Liver (tissue), 9 donors: ENCODE data around the gene MC2R. TPM values are rescaled to one million over a fixed set of nuclear protein-coding genes. Genes with fewer than 3 reads are reported as not detected.

Experiments
- DNase-seq: peaks from one replicate; pipeline ENCODE4 v3.0.0-alpha.2; 2017; ENCODE audit warnings: low spot score
- H3K27ac ChIP-seq, 2 donors: one replicate each; pipeline ENCODE4 v1.7.0; 2013; ENCODE audit warnings: inconsistent platforms in 2 of 2, low read length in 2 of 2, control low read depth in 1 of 2, low read depth in 1 of 2, mild to moderate bottlenecking in 1 of 2
- H3K27me3 ChIP-seq, 4 donors: one replicate each; pipeline versions ENCODE4 v1.6.1 to v1.7.0; 2013; ENCODE audit warnings: low read length in 3 of 4, inconsistent platforms in 1 of 4, mild to moderate bottlenecking in 1 of 4, moderate library complexity in 1 of 4; ENCODE audit not compliant: control insufficient read depth in 4 of 4, insufficient read depth in 4 of 4
- H3K36me3 ChIP-seq, 4 donors: one replicate each; pipeline versions ENCODE4 v1.6.1 to v1.7.0; 2013; ENCODE audit warnings: low read length in 3 of 4, mild to moderate bottlenecking in 3 of 4, low read depth in 1 of 4, moderate library complexity in 1 of 4; ENCODE audit not compliant: control insufficient read depth in 4 of 4, insufficient read depth in 3 of 4
- H3K4me1 ChIP-seq, 4 donors: one replicate each; pipeline versions ENCODE4 v1.6.1 to v1.7.0; 2013; ENCODE audit warnings: low read length in 3 of 4, mild to moderate bottlenecking in 3 of 4, moderate library complexity in 1 of 4; ENCODE audit not compliant: control insufficient read depth in 4 of 4, insufficient read depth in 4 of 4
- H3K4me3 ChIP-seq, 3 donors: one replicate each; pipeline versions ENCODE4 v1.6.1 to v1.7.0; 2013; ENCODE audit warnings: low read length in 3 of 3, control low read depth in 1 of 3, low read depth in 1 of 3, mild to moderate bottlenecking in 1 of 3
- H3K9ac ChIP-seq, 2 donors: one replicate each; pipeline ENCODE4 v1.7.0; 2013; ENCODE audit warnings: low read length in 2 of 2, mild to moderate bottlenecking in 2 of 2, moderate library complexity in 2 of 2, control low read depth in 1 of 2, low read depth in 1 of 2
- H3K9me3 ChIP-seq, 4 donors: one replicate each; pipeline versions ENCODE4 v1.6.1 to v1.7.0; 2013; ENCODE audit warnings: low read length in 3 of 4; ENCODE audit not compliant: control insufficient read depth in 4 of 4
- EGR1 ChIP-seq, 2 donors: IDR thresholded peaks; 2 replicates each; pipeline ENCODE4 v1.6.1; 2016 to 2018; ENCODE audit warnings: antibody characterized with exemption in 2 of 2, low read depth in 2 of 2
- FOXA2 ChIP-seq: IDR thresholded peaks from 2 replicates; pipeline ENCODE4 v1.6.1; 2016; ENCODE audit warnings: antibody characterized with exemption
- HNF4A ChIP-seq, 2 donors: conservative IDR thresholded peaks; 2 replicates each; pipeline ENCODE4 v1.6.1; 2016; ENCODE audit warnings: antibody characterized with exemption in 2 of 2, mild to moderate bottlenecking in 2 of 2
- HNF4G ChIP-seq: IDR thresholded peaks from 2 replicates; pipeline ENCODE4 v1.6.1; 2016; ENCODE audit warnings: antibody characterized with exemption
- JUND ChIP-seq, 2 donors: IDR thresholded peaks; 2 replicates each; pipeline ENCODE4 v1.6.1; 2016; ENCODE audit warnings: antibody characterized with exemption in 2 of 2
- MAX ChIP-seq: IDR thresholded peaks from 2 replicates; pipeline ENCODE4 v1.6.1; 2016; ENCODE audit warnings: antibody characterized with exemption
- NR2F2 ChIP-seq: IDR thresholded peaks from 2 replicates; pipeline ENCODE4 v1.6.1; 2016; ENCODE audit warnings: antibody characterized with exemption
- RAD21 ChIP-seq, 2 donors: IDR thresholded peaks; 2 replicates each; pipeline ENCODE4 v1.6.1; 2016; ENCODE audit warnings: antibody characterized with exemption in 2 of 2, mild to moderate bottlenecking in 2 of 2
- REST ChIP-seq: IDR thresholded peaks from 2 replicates; pipeline ENCODE4 v1.6.1; 2016; ENCODE audit warnings: antibody characterized with exemption, mild to moderate bottlenecking
- RXRA ChIP-seq, 2 donors: IDR thresholded peaks; 2 replicates each; pipeline ENCODE4 v1.6.1; 2017 to 2018; ENCODE audit warnings: antibody characterized with exemption in 2 of 2, mild to moderate bottlenecking in 1 of 2
- TAF1 ChIP-seq: conservative IDR thresholded peaks from 2 replicates; pipeline ENCODE4 v1.6.1; 2016; ENCODE audit warnings: antibody characterized with exemption, mild to moderate bottlenecking
- YY1 ChIP-seq: IDR thresholded peaks from 2 replicates; pipeline ENCODE4 v1.6.1; 2016; ENCODE audit warnings: antibody characterized with exemption, mild to moderate bottlenecking
- ZBTB33 ChIP-seq: IDR thresholded peaks from 2 replicates; pipeline ENCODE4 v1.6.1; 2016; ENCODE audit warnings: antibody characterized with exemption
- WGBS: extraction: QIAGEN DNeasy Blood & Tissue Kit; methylation state at CpG from one replicate; pipeline ENCODE4 v1.1.7; 2013; 5-methylcytosine and 5-hydroxymethylcytosine counted together
- polyA plus RNA-seq, 2 donors: library from polyadenylated mRNA; stranded (reverse) in 1 of 2; unstranded in 1 of 2; fragments of 200-250 nt in 1 of 2; fragments of >200 nt in 1 of 2; fragmentation: Nextera tagmentation in 1 of 2; extraction: Ambion mirVana in 1 of 2; gene quantifications; one replicate each; pipeline versions ENCODE4 v1.2.1 to v1.2.3, GENCODE V29; 2013 to 2015
- total RNA-seq, 2 donors: library from RNA; depleted of rRNA; stranded (reverse); fragments of >200 nt; gene quantifications; one replicate each; pipeline ENCODE4 v1.2.3, GENCODE V29; 2014
- TF ChIP-seq, protein P1 (sequence below): fragments of 150-350 bp; IDR thresholded peaks from 2 replicates; pipeline ENCODE4 v1.5.1; 2017; ENCODE audit warnings: improper control_type of control experiment, low read depth, low read length; ENCODE audit not compliant: missing input control
- donor health status: healthy.
- donor health status: healthy.
- donor health status: healthy.
- donor health status: healthy.
- donor health status: healthy.

Gene MC2R
- total and polyA plus RNA-seq, 4 donors = not detected

GRCh38 chr18:13895505-13896033, 19.8 kb downstream of the MC2R start:
- DNase-seq = no peak
- WGBS = 63% methylated on average over 6 of the region's 6 CpGs

More at GRCh38 chr18:13895505-13896033, 19.8 kb downstream of the MC2R start:
- Histone ChIP-seq H3K9ac (no peak overlapping the region), H3K27ac (no peak overlapping the region), H3K4me3 (no peak overlapping the region), H3K9me3 (no peaks in the 10 kb centered on the region), H3K36me3 (no peaks in the 10 kb centered on the region), H3K27me3 (peaks cover 0 to 3% (median 0%) of the 10 kb centered on the region in 4 donors), H3K4me1 (no peaks in the 10 kb centered on the region)
- TF ChIP-seq JUND (IDR thresholded peaks at IDR 0.05) (no peak), RXRA (IDR thresholded peaks at IDR 0.05) (no peak), HNF4G (no peak), ZBTB33 (no peak), HNF4A (conservative IDR thresholded peaks at IDR 0.05) (no peak), YY1 (no peak), RAD21 (IDR thresholded peaks at IDR 0.05) (no peak), FOXA2 (no peak), REST (no peak), MAX (no peak), TAF1 (no peak), NR2F2 (no peak), EGR1 (IDR thresholded peaks at IDR 0.05; ENCODE audit: low read depth in 2 of 2) (no peak)
- TF ChIP-seq, protein P1, sequence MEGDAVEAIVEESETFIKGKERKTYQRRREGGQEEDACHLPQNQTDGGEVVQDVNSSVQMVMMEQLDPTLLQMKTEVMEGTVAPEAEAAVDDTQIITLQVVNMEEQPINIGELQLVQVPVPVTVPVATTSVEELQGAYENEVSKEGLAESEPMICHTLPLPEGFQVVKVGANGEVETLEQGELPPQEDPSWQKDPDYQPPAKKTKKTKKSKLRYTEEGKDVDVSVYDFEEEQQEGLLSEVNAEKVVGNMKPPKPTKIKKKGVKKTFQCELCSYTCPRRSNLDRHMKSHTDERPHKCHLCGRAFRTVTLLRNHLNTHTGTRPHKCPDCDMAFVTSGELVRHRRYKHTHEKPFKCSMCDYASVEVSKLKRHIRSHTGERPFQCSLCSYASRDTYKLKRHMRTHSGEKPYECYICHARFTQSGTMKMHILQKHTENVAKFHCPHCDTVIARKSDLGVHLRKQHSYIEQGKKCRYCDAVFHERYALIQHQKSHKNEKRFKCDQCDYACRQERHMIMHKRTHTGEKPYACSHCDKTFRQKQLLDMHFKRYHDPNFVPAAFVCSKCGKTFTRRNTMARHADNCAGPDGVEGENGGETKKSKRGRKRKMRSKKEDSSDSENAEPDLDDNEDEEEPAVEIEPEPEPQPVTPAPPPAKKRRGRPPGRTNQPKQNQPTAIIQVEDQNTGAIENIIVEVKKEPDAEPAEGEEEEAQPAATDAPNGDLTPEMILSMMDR = no peak
